VCaP (cell line): ENCODE data around the gene A2ML1.

Experiments used
- H3K27ac ChIP-seq: fragments of 450-650 bp; 2 replicates; pipeline ENCODE4 v1.5.1; 2017
- CTCF ChIP-seq: fragments of 450-650 bp; conservative IDR thresholded peaks from 2 replicates; pipeline ENCODE4 v1.5.1; 2017; ENCODE audit warnings: mild to moderate bottlenecking, moderate library complexity

A2ML1 gene

GRCh38 chr12:8906266-8907180, 84.1 kb downstream of the A2ML1 start:
- no peak for TF ChIP-seq CTCF
- no peak overlapping the region for H3K27ac ChIP-seq

- H3K27ac ChIP-seq = no peak overlapping the region
- no peak for TF ChIP-seq CTCF
Measured at GRCh38 chr12:8907513-8907912, 85.1 kb downstream of the A2ML1 start.

- no peak overlapping the region for H3K27ac ChIP-seq
- TF ChIP-seq CTCF = no peak
Measured at GRCh38 chr12:8909752-8910151, 87.3 kb downstream of the A2ML1 start.

- no peak for TF ChIP-seq CTCF
- H3K27ac ChIP-seq = peak overlapping the region; percentile 98
Measured at GRCh38 chr12:8911606-8912268, 89.3 kb downstream of the A2ML1 start.

- peak overlapping the region; percentile 98 for H3K27ac ChIP-seq
- TF ChIP-seq CTCF = peak; percentile 68
Measured at GRCh38 chr12:8912914-8913313, 90.5 kb downstream of the A2ML1 start.

- TF ChIP-seq CTCF = no peak
- peak overlapping the region; percentile 98 for H3K27ac ChIP-seq
Measured at GRCh38 chr12:8913702-8914032, 91.2 kb downstream of the A2ML1 start.

- peak within 1 kb of the TSS; percentile 98 for H3K27ac ChIP-seq
Measured at GRCh38 chr12:8914033-8914715, 91.8 kb downstream of the A2ML1 start, which contains the start of gene PHC1. TSS of gene PHC1 (plus strand) at chr12:8914509. CDS start at chr12:8917678, 3,169 bp downstream.

More at GRCh38 chr12:8914033-8914715, 91.8 kb downstream of the A2ML1 start, which contains the start of gene PHC1:
- peak; percentile 42 for TF ChIP-seq CTCF
